Measurements from ENCODE around the gene RNF14. TPM values are rescaled to one million over a fixed set of nuclear protein-coding genes. Genes with fewer than 3 reads are reported as not detected.

RNF14 gene
- total and polyA plus RNA-seq, 2 of the 8 experiments (the other 6 are each of a cell fraction or from before 2014, with no cell fraction given), result 4.7 to 20.2 TPM

- no peaks in the 10 kb centered on the region for H3K79me1 ChIP-seq (ENCODE audit: low read depth, low read length)
- peaks cover 0 to 10% (median 2%) of the 10 kb centered on the region in 4 experiments; a peak in 4 of 8 replicates for H3K36me3 ChIP-seq (ENCODE audit: control insufficient read depth in 2 of 4, insufficient read depth in 4 of 4, low read length in 3 of 4)
- FAIRE-seq (no peak), DNase-seq (ENCODE audit: low read depth in 1 of 2, low spot score in 2 of 2) (peak; percentile 31 to 86)
- peak overlapping the region; percentile 4; the same call in 1 of the 2 replicates for H2AFZ ChIP-seq (ENCODE audit: low read length)
- no peak overlapping the region for H3K23ac ChIP-seq (ENCODE audit: insufficient read length)
- H2BK20ac ChIP-seq (ENCODE audit: low read length), result no peak overlapping the region
- peak overlapping the region; percentile 63 to 73 (median 67) for H3K9ac ChIP-seq (replicated peaks in 1 of 4; ENCODE audit: extremely low read depth in 1 of 4, low read depth in 3 of 4, low read length in 3 of 4)
- ChIA-PET CTCF (ENCODE audit: partially characterized antibody) (interaction anchor here (0.7 to 11.4 kb wide), 35 partner anchors 8 to 701 kb away, joined by 3 to 112 read pairs (median 4); partner anchors contain the start of genes FCHSD1, NDFIP1 and RNF14), POLR2A (ENCODE audit: partially characterized antibody) (interaction anchor here (0.6 to 2.4 kb wide), 27 partner anchors 9 to 386 kb away, joined by 3 to 12 read pairs (median 4); partner anchors contain the start of genes NDFIP1 and RNF14)
- H3K4ac ChIP-seq (replicated peaks; ENCODE audit: insufficient read length, low read depth, low read length), result no peak overlapping the region
- H2BK15ac ChIP-seq (ENCODE audit: low read length), result no peak overlapping the region
- peak overlapping the region; percentile 56 to 81 (median 68) for H3K4me3 ChIP-seq (ENCODE audit: extremely low read depth in 1 of 4, insufficient read depth in 2 of 4, low read depth in 3 of 4, low read length in 4 of 4)
- H3K27ac ChIP-seq (ENCODE audit: low read depth, low read length), result peak overlapping the region; percentile 59; the same call in 1 of the 2 replicates
- no peaks in the 10 kb centered on the region for H3K27me3 ChIP-seq (replicated peaks in 1 of 4; ENCODE audit: control insufficient read depth in 3 of 4, extremely low read depth in 1 of 4, insufficient read depth in 3 of 4, low read length in 3 of 4)
- H4K5ac ChIP-seq (ENCODE audit: insufficient read length, low read depth, low read length), result peak overlapping the region; percentile 14
- WGBS, 2 experiments (ENCODE audit: extremely low coverage in 1 of 2, insufficient coverage in 1 of 2, insufficient read length in 1 of 2, insufficient replicate concordance in 2 of 2, low coverage in 1 of 2, low lambda C conversion rate in 2 of 2, missing lambda C conversion rate in 1 of 2), result 12% methylated on average over 18 of the region's 18 CpGs; no CpG with 5 or more reads in 1 of the 2 experiments
- peak overlapping the region; percentile 48 for H4K91ac ChIP-seq (replicated peaks; ENCODE audit: insufficient read length, low read length)
- H4K8ac ChIP-seq (ENCODE audit: extremely low read depth, insufficient read depth, low read length), result peak overlapping the region; percentile 82
- H3K56ac ChIP-seq (replicated peaks; ENCODE audit: insufficient read length, low read depth, low read length), result no peak overlapping the region
- no peak overlapping the region for H3K14ac ChIP-seq (ENCODE audit: insufficient read length)
- peak overlapping the region; percentile 11; the same call in 1 of the 2 replicates for H2BK5ac ChIP-seq (ENCODE audit: low read depth, low read length)
- H2AK5ac ChIP-seq (ENCODE audit: low read depth, low read length), result no peak overlapping the region
- H3K4me2 ChIP-seq (ENCODE audit: insufficient read depth in 1 of 2, low read depth in 2 of 2, low read length in 2 of 2), result peak overlapping the region; percentile 75 to 78
- H2BK12ac ChIP-seq (ENCODE audit: low read depth, low read length), result no peak overlapping the region
- H4K20me1 ChIP-seq (replicated peaks in 1 of 2; ENCODE audit: control insufficient read depth in 1 of 2, insufficient read depth in 2 of 2, low read length in 2 of 2), result no peaks in the 10 kb centered on the region
- peaks cover 0 to 2% (median 2%) of the 10 kb centered on the region in 4 experiments; a peak in 4 of 7 replicates for H3K4me1 ChIP-seq (replicated peaks in 1 of 4; ENCODE audit: control insufficient read depth in 3 of 4, insufficient read depth in 4 of 4, low read length in 3 of 4)
- H2BK120ac ChIP-seq (replicated peaks; ENCODE audit: low read depth, low read length), result no peak overlapping the region
- peak overlapping the region; percentile 5 for H3K18ac ChIP-seq (ENCODE audit: extremely low read depth, low read length)
- H3K79me2 ChIP-seq (ENCODE audit: control insufficient read depth in 1 of 2, insufficient read depth in 2 of 2, low read length in 2 of 2), result no peaks in the 10 kb centered on the region
- H3K23me2 ChIP-seq (ENCODE audit: low read depth, low read length), result peaks cover 4% of the 10 kb centered on the region; the same call in 1 of the 2 replicates
- no peaks in the 10 kb centered on the region for H3K9me3 ChIP-seq (ENCODE audit: insufficient read depth in 2 of 2, low read depth in 1 of 2, low read length in 1 of 2)
- no peak for TF ChIP-seq SIRT6 (IDR thresholded peaks at IDR 0.05; ENCODE audit: low read length)
- TF ChIP-seq YY1 (IDR thresholded peaks at IDR 0.05; ENCODE audit: low read depth, low read length), result 0 out of 2 replicates have a peak, but pooled peaks have one; percentile 34
- TF ChIP-seq PHF8 (conservative IDR thresholded peaks at IDR 0.05; ENCODE audit: low read depth, low read length), result peak; percentile 61; the same call in 1 of the 2 replicates
- peak; percentile 70; the same call in 1 of the 2 replicates for TF ChIP-seq ATF2 (IDR thresholded peaks at IDR 0.05; ENCODE audit: low read length)
- peak; percentile 49; the same call in 1 of the 2 replicates for TF ChIP-seq TAF1 (IDR thresholded peaks at IDR 0.05; ENCODE audit: low read depth, low read length)
- TF ChIP-seq SP4 (IDR thresholded peaks at IDR 0.05; ENCODE audit: low read length), result peak; percentile 32; the same call in 1 of the 2 replicates
- TF ChIP-seq E2F6 (IDR thresholded peaks at IDR 0.05), result 0 out of 2 replicates have a peak, but pooled peaks have one; percentile 18
- peak; percentile 73 for TF ChIP-seq ASH2L (IDR thresholded peaks at IDR 0.05; ENCODE audit: low read length)
- TF ChIP-seq CREB1 (IDR thresholded peaks at IDR 0.05), result no peak
- no peak for TF ChIP-seq CHD1 (IDR thresholded peaks at IDR 0.05; ENCODE audit: low read depth, low read length)
These were observed 43.4 kb downstream of the RNF14 start for GRCh38 chr5:142012186-142012785.

Data from H1 (cell line).